Body of pancreas (tissue), 4 donors: ENCODE results near the gene PGPEP1.

ENCODE experiments used
- CTCF ChIP-seq, 7 experiments: fragments of 450-650 bp in 4 of 7; fragments of 200-600 bp in 3 of 7; sonication (generic) in 3 of 7; IDR thresholded peaks; one replicate each; pipeline ENCODE4 v1.5.1; 2016 to 2019; ENCODE audit warnings: antibody characterized with exemption in 7 of 7
- POLR2A ChIP-seq, 3 donors: fragments of 450-650 bp; IDR thresholded peaks; one replicate each; pipeline ENCODE4 v1.6.1; 2016; ENCODE audit warnings: antibody characterized with exemption in 3 of 3, mild to moderate bottlenecking in 2 of 3

- TF ChIP-seq POLR2A (IDR thresholded peaks at IDR 0.05) (no peak), CTCF (IDR thresholded peaks at IDR 0.05) (no peak)
Observed at GRCh38 chr19:18351544-18351943, 11.1 kb downstream of the PGPEP1 start.
